ENCODE data around the gene TUBGCP2. TPM values are rescaled to one million over a fixed set of nuclear protein-coding genes. Genes with fewer than 3 reads are reported as not detected.
A peak's percentile ranks its signal among the peaks of the same experiment; 100 is the strongest.

TUBGCP2 gene
- total RNA-seq, 1 experiment from 2014 or later = 93.7 TPM

GRCh38 chr10:133357285-133358161 lies 48.9 kb upstream of the TUBGCP2 start, which contains the start of gene FUOM:
Gene FUOM, minus strand, starts transcription at chr10:133358019. Its CDS starts 12 bp downstream, at chr10:133358007.
- ATAC-seq = peak; percentile 69
- no peaks in the 10 kb centered on the region for H3K9me3 ChIP-seq (ENCODE audit: control insufficient read depth, insufficient read depth, low read depth, low read length)
- no peak for DNase-seq (ENCODE audit: low read depth, low spot score)
- H3K27me3 ChIP-seq (ENCODE audit: control insufficient read depth, insufficient read depth, low read length) = no peaks in the 10 kb centered on the region
- TF ChIP-seq SIN3A (IDR thresholded peaks at IDR 0.05; ENCODE audit: borderline replicate concordance, insufficient read depth, low read depth, low read length) (no peak), POLR2AphosphoS5 (IDR thresholded peaks at IDR 0.05; ENCODE audit: low read depth, low read length) (peak; percentile 37; the same call in 1 of the 2 replicates), TCF7L2 (IDR thresholded peaks at IDR 0.05; ENCODE audit: low read depth, low read length) (no peak), CTCF (IDR thresholded peaks at IDR 0.05) (no peak)
- in situ Hi-C loops (cut with HindIII; ENCODE audit: low pct_unique_long_range_greater_than_20kb, low sequenced_read_pairs) (no loop called here), intact Hi-C loops (cut with micrococcal nuclease; ENCODE audit: unreplicated experiment) (no loop called here)
- peak within 1 kb of the TSS; percentile 71 for H3K27ac ChIP-seq (ENCODE audit: low read length)
- no TSS peak for BruUV-seq (replicated peaks)
- POLR2A ChIA-PET = interaction anchor here (0.6 kb wide), 1 partner anchor 62 kb away, joined by 5 read pairs; no protein-coding TSS in a partner anchor
- H3K4me3 ChIP-seq (ENCODE audit: low read depth in 2 of 2, low read length in 2 of 2) = peak within 1 kb of the TSS; percentile 59 to 72
- CTCF ChIA-PET = interaction anchor here (0.8 kb wide), 1 partner anchor 10 kb away, joined by 6 read pairs; no protein-coding TSS in a partner anchor
- H3K36me3 ChIP-seq (ENCODE audit: control insufficient read depth, insufficient read depth, low read length) = no peaks in the 10 kb centered on the region
- no peaks in the 10 kb centered on the region; the same call in 1 of the 2 replicates for H3K4me1 ChIP-seq (ENCODE audit: control insufficient read depth, insufficient read depth, low read length)

- POLR2A ChIA-PET = no interaction called here
- Histone ChIP-seq H3K4me1 (ENCODE audit: control insufficient read depth, insufficient read depth, low read length) (no peaks in the 10 kb centered on the region; the same call in 1 of the 2 replicates), H3K9me3 (ENCODE audit: control insufficient read depth, insufficient read depth, low read depth, low read length) (no peaks in the 10 kb centered on the region), H3K36me3 (ENCODE audit: control insufficient read depth, insufficient read depth, low read length) (no peaks in the 10 kb centered on the region), H3K27ac (ENCODE audit: low read length) (peak overlapping the region; percentile 71; the same call in 1 of the 2 replicates), H3K4me3 (ENCODE audit: low read depth in 2 of 2, low read length in 2 of 2) (peak overlapping the region; percentile 59 to 72), H3K27me3 (ENCODE audit: control insufficient read depth, insufficient read depth, low read length) (no peaks in the 10 kb centered on the region)
- CTCF ChIA-PET = no interaction called here
- in situ Hi-C loops (cut with HindIII; ENCODE audit: low pct_unique_long_range_greater_than_20kb, low sequenced_read_pairs) = no loop called here
- DNase-seq (ENCODE audit: low read depth, low spot score) (no peak), ATAC-seq (peak; percentile 36)
- no TSS peak for BruUV-seq (replicated peaks)
- TF ChIP-seq REST (IDR thresholded peaks at IDR 0.05; ENCODE audit: insufficient read depth in 1 of 2, low read depth in 2 of 2, low read length in 1 of 2) (no peak), CTCF (IDR thresholded peaks at IDR 0.05) (no peak)
- intact Hi-C loops (cut with micrococcal nuclease; ENCODE audit: unreplicated experiment) = no loop called here
Measured at GRCh38 chr10:133356549-133357284, 48.0 kb upstream of the TUBGCP2 start.
